Measurements from ENCODE around the gene ADPRHL1.

The ADPRHL1 gene

GRCh38 chr13:113413898-113414282 lies 39.4 kb downstream of the ADPRHL1 start:
- Histone ChIP-seq H4K20me1 (ENCODE audit: insufficient read depth, low read length, poor library complexity, severe bottlenecking) (no peaks in the 10 kb centered on the region), H3K9me2 (replicated peaks; ENCODE audit: low read depth, low read length) (no peaks in the 10 kb centered on the region), H3K79me2 (ENCODE audit: insufficient read depth, low read length) (no peaks in the 10 kb centered on the region), H3K36me3 (ENCODE audit: insufficient read depth, low read length) (no peaks in the 10 kb centered on the region), H3K9ac (ENCODE audit: low read depth, low read length, poor library complexity, severe bottlenecking) (no peak overlapping the region), H3K4me2 (ENCODE audit: low read depth, low read length, poor library complexity, severe bottlenecking) (no peak overlapping the region), H2AFZ (ENCODE audit: low read length) (no peak overlapping the region), H3K4me3 (ENCODE audit: low read length, poor library complexity, severe bottlenecking) (no peak overlapping the region), H3K4me1 (ENCODE audit: insufficient read depth, low read length, poor library complexity, severe bottlenecking) (no peaks in the 10 kb centered on the region), H3K27me3 (ENCODE audit: insufficient read depth, low read length, poor library complexity, severe bottlenecking) (no peaks in the 10 kb centered on the region), H3K9me3 (ENCODE audit: insufficient read depth, low read depth, low read length) (no peaks in the 10 kb centered on the region), H3F3A (ENCODE audit: low read depth) (no peaks in the 10 kb centered on the region)
- TF ChIP-seq CTCF (conservative IDR thresholded peaks at IDR 0.05; ENCODE audit: low read length) = no peak
- TF ChIP-seq EZH2phosphoT487 (IDR thresholded peaks at IDR 0.05; ENCODE audit: borderline replicate concordance) = no peak

- H3K79me2 ChIP-seq (ENCODE audit: insufficient read depth, low read length) = no peaks in the 10 kb centered on the region
- no peaks in the 10 kb centered on the region for H4K20me1 ChIP-seq (ENCODE audit: insufficient read depth, low read length, poor library complexity, severe bottlenecking)
- H3K9ac ChIP-seq (ENCODE audit: low read depth, low read length, poor library complexity, severe bottlenecking) = no peak overlapping the region
- H3K4me3 ChIP-seq (ENCODE audit: low read length, poor library complexity, severe bottlenecking) = no peak overlapping the region
- no peaks in the 10 kb centered on the region for H3K36me3 ChIP-seq (ENCODE audit: insufficient read depth, low read length)
- no peak for TF ChIP-seq CTCF (conservative IDR thresholded peaks at IDR 0.05; ENCODE audit: low read length)
- TF ChIP-seq EZH2phosphoT487 (IDR thresholded peaks at IDR 0.05; ENCODE audit: borderline replicate concordance) = no peak
- no peaks in the 10 kb centered on the region for H3K9me2 ChIP-seq (replicated peaks; ENCODE audit: low read depth, low read length)
- H3K27me3 ChIP-seq (ENCODE audit: insufficient read depth, low read length, poor library complexity, severe bottlenecking) = no peaks in the 10 kb centered on the region
- H3F3A ChIP-seq (ENCODE audit: low read depth) = no peaks in the 10 kb centered on the region
- H3K4me2 ChIP-seq (ENCODE audit: low read depth, low read length, poor library complexity, severe bottlenecking) = no peak overlapping the region
- no peak overlapping the region for H2AFZ ChIP-seq (ENCODE audit: low read length)
- no peaks in the 10 kb centered on the region for H3K4me1 ChIP-seq (ENCODE audit: insufficient read depth, low read length, poor library complexity, severe bottlenecking)
- no peaks in the 10 kb centered on the region for H3K9me3 ChIP-seq (ENCODE audit: insufficient read depth, low read depth, low read length)
These were observed 40.0 kb downstream of the ADPRHL1 start for GRCh38 chr13:113413178-113413897.

GRCh38 chr13:113412440-113412839 lies 40.8 kb downstream of the ADPRHL1 start:
- H3K9me2 ChIP-seq (replicated peaks; ENCODE audit: low read depth, low read length) = no peaks in the 10 kb centered on the region
- no peaks in the 10 kb centered on the region for H3K36me3 ChIP-seq (ENCODE audit: insufficient read depth, low read length)
- no peak overlapping the region for H2AFZ ChIP-seq (ENCODE audit: low read length)
- H3K9me3 ChIP-seq (ENCODE audit: insufficient read depth, low read depth, low read length) = no peaks in the 10 kb centered on the region
- no peak overlapping the region for H3K4me2 ChIP-seq (ENCODE audit: low read depth, low read length, poor library complexity, severe bottlenecking)
- no peaks in the 10 kb centered on the region for H3K4me1 ChIP-seq (ENCODE audit: insufficient read depth, low read length, poor library complexity, severe bottlenecking)
- TF ChIP-seq CTCF (conservative IDR thresholded peaks at IDR 0.05; ENCODE audit: low read length) = no peak
- TF ChIP-seq EZH2phosphoT487 (IDR thresholded peaks at IDR 0.05; ENCODE audit: borderline replicate concordance) = no peak
- no peaks in the 10 kb centered on the region for H3F3A ChIP-seq (ENCODE audit: low read depth)
- no peaks in the 10 kb centered on the region for H3K27me3 ChIP-seq (ENCODE audit: insufficient read depth, low read length, poor library complexity, severe bottlenecking)
- no peaks in the 10 kb centered on the region for H3K79me2 ChIP-seq (ENCODE audit: insufficient read depth, low read length)
- H3K4me3 ChIP-seq (ENCODE audit: low read length, poor library complexity, severe bottlenecking) = no peak overlapping the region
- H3K9ac ChIP-seq (ENCODE audit: low read depth, low read length, poor library complexity, severe bottlenecking) = no peak overlapping the region
- no peaks in the 10 kb centered on the region for H4K20me1 ChIP-seq (ENCODE audit: insufficient read depth, low read length, poor library complexity, severe bottlenecking)

Measured in Loucy (cell line).